OCI-LY7 (cell line): ENCODE results near the gene ADAMTS7. TPM values are rescaled to one million over a fixed set of nuclear protein-coding genes. Genes with fewer than 3 reads are reported as not detected.

Experiments
- BruUV-seq: library from RNA; stranded (reverse); fragments of 400-500 nt; replicated peaks from 2 replicates; lab custom pipeline; 2021; lab: Mats Ljungman, UMichigan
- CTCF ChIA-PET: fragments of 300-600 bp; sonication (Branson Sonifier 250); formaldehyde crosslinking; loops from one replicate; lab custom pipeline; 2022; ENCODE audit warnings: antibody characterized with exemption; ENCODE audit not compliant: unreplicated experiment; lab: Charles Lee
- POLR2A ChIA-PET: fragments of 300-600 bp; sonication (Branson Sonifier 250); formaldehyde crosslinking; loops from one replicate; lab custom pipeline; 2022; ENCODE audit warnings: antibody characterized with exemption; lab: Charles Lee
- DNase-seq: peaks from one replicate; pipeline ENCODE4 v3.0.0-alpha.2; 2015; ENCODE audit warnings: low spot score
- H2AFZ ChIP-seq: fragments of 200-600 bp; sonication (generic), shearing (Covaris generic); 2 replicates; pipeline ENCODE4 v1.6.1; 2014; ENCODE audit warnings: mild to moderate bottlenecking, antibody characterized with exemption, low read length, moderate library complexity
- H3K27ac ChIP-seq: fragments of 200-600 bp; sonication (generic); 2 replicates; pipeline ENCODE4 v1.5.1; 2014; ENCODE audit warnings: mixed run types, low read depth, mild to moderate bottlenecking, moderate library complexity, low read length, inconsistent platforms; ENCODE audit not compliant: poor library complexity, severe bottlenecking
- H3K36me3 ChIP-seq: fragments of 200-600 bp; sonication (generic); 2 replicates; pipeline ENCODE4 v1.6.1; 2014; ENCODE audit warnings: mild to moderate bottlenecking, antibody characterized with exemption, low read length, moderate library complexity, mixed read lengths; ENCODE audit not compliant: insufficient read depth
- H3K4me1 ChIP-seq: fragments of 200-600 bp; sonication (generic); 2 replicates; pipeline ENCODE4 v1.5.1; 2014; ENCODE audit warnings: mild to moderate bottlenecking, low read length; ENCODE audit not compliant: insufficient read depth, poor library complexity, severe bottlenecking
- H3K4me2 ChIP-seq: fragments of 200-600 bp; sonication (generic); 2 replicates; pipeline ENCODE4 v1.6.1; 2014; ENCODE audit warnings: mild to moderate bottlenecking, low read length
- H3K4me3 ChIP-seq: fragments of 200-600 bp; sonication (generic); 2 replicates; pipeline ENCODE4 v1.5.1; 2014; ENCODE audit warnings: mild to moderate bottlenecking, low read depth, low read length; ENCODE audit not compliant: poor library complexity, severe bottlenecking
- H3K79me2 ChIP-seq: fragments of 200-600 bp; sonication (generic); 2 replicates; pipeline ENCODE4 v1.6.1; 2016; ENCODE audit warnings: low read depth, mild to moderate bottlenecking, low read length, moderate library complexity, mixed read lengths; ENCODE audit not compliant: insufficient read depth
- H3K9me2 ChIP-seq: fragments of 200-600 bp; sonication (generic); 2 replicates; pipeline ENCODE4 v1.6.1; 2016; ENCODE audit warnings: mild to moderate bottlenecking, low read length, mixed read lengths; ENCODE audit not compliant: insufficient read depth
- H3K9me3 ChIP-seq: fragments of 200-600 bp; sonication (generic); 2 replicates; pipeline ENCODE4 v1.6.1; 2014; ENCODE audit warnings: mild to moderate bottlenecking, mixed run types, low read length, mixed read lengths
- H4K20me1 ChIP-seq: fragments of 200-600 bp; sonication (generic); 2 replicates; pipeline ENCODE4 v1.6.1; 2014; ENCODE audit warnings: mild to moderate bottlenecking, antibody characterized with exemption, low read length, moderate library complexity, mixed read lengths; ENCODE audit not compliant: insufficient read depth
- EZH2phosphoT487 ChIP-seq: fragments of 200-600 bp; sonication (generic); IDR thresholded peaks from 2 replicates; pipeline ENCODE4 v1.6.1; 2018; ENCODE audit warnings: low read depth, borderline replicate concordance, mild to moderate bottlenecking, mixed run types, antibody characterized with exemption, low read length, moderate library complexity, mixed read lengths
- intact Hi-C: fragments of 100-400 bp; cut with micrococcal nuclease; formaldehyde crosslinking; loops from one replicate; pipeline ENCODE4 v1.10.0; 2022; ENCODE audit not compliant: unreplicated experiment
- total RNA-seq, 2 experiments: library from RNA; depleted of rRNA in 1 of 2; stranded (reverse); fragments of >200 nt in 1 of 2; shearing (Covaris generic) in 1 of 2; gene quantifications; 2 replicates each; pipeline ENCODE4 v1.2.3, GENCODE V29; 2014 to 2022
- TF ChIP-seq, protein P1 (sequence below): fragments of 200-600 bp; sonication (generic); conservative IDR thresholded peaks from 2 replicates; pipeline ENCODE4 v1.5.1; 2014; ENCODE audit warnings: mild to moderate bottlenecking, antibody characterized with exemption, low read length, moderate library complexity, mixed read lengths

Gene ADAMTS7
- total RNA-seq, 2 experiments from 2014 or later: 0.08 to 0.19 TPM

DNA sequence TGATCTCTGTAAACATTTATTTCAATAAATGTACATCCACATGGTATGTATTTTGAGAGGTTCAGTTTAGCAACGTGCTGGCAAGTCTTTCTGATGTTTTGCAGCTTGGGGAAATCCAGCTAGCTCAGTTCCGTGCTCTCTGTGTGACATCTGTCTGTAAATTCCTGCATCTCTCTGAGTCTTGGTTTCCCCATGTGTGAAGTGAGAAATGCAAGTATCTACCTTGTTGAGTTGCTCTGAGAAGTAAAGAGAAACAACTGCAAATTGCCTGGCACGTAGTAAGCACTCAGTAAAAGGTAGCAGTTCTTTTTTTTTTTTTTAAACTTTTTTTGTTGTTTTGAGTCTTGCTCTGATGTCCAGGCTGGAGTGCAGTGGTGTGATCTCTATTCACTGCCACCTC, 31.3 kb upstream of the ADAMTS7 start:
- TF ChIP-seq, protein P1, sequence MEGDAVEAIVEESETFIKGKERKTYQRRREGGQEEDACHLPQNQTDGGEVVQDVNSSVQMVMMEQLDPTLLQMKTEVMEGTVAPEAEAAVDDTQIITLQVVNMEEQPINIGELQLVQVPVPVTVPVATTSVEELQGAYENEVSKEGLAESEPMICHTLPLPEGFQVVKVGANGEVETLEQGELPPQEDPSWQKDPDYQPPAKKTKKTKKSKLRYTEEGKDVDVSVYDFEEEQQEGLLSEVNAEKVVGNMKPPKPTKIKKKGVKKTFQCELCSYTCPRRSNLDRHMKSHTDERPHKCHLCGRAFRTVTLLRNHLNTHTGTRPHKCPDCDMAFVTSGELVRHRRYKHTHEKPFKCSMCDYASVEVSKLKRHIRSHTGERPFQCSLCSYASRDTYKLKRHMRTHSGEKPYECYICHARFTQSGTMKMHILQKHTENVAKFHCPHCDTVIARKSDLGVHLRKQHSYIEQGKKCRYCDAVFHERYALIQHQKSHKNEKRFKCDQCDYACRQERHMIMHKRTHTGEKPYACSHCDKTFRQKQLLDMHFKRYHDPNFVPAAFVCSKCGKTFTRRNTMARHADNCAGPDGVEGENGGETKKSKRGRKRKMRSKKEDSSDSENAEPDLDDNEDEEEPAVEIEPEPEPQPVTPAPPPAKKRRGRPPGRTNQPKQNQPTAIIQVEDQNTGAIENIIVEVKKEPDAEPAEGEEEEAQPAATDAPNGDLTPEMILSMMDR: no peak
- no peak for TF ChIP-seq EZH2phosphoT487
- POLR2A ChIA-PET: interaction anchor here (0.5 kb wide), 1 partner anchor 15 kb away, joined by 4 read pairs; no protein-coding TSS in a partner anchor
- intact Hi-C loops: loop anchor here (2.0 kb wide), 1 partner anchor 30 kb away; the partner anchor contains the start of gene MORF4L1
- no peaks in the 10 kb centered on the region for H3K36me3 ChIP-seq
- peak; percentile 52 for DNase-seq
- peak overlapping the region; percentile 95 for H2AFZ ChIP-seq
- peaks cover 57% of the 10 kb centered on the region for H3K4me1 ChIP-seq
- CTCF ChIA-PET: no interaction called here
- no peaks in the 10 kb centered on the region for H4K20me1 ChIP-seq
- BruUV-seq: no TSS peak
- H3K4me3 ChIP-seq: no peak overlapping the region
- no peaks in the 10 kb centered on the region for H3K9me3 ChIP-seq
- H3K4me2 ChIP-seq: peak overlapping the region; percentile 40
- H3K27ac ChIP-seq: peak overlapping the region; percentile 62
- no peaks in the 10 kb centered on the region for H3K79me2 ChIP-seq
- no peaks in the 10 kb centered on the region for H3K9me2 ChIP-seq

DNA sequence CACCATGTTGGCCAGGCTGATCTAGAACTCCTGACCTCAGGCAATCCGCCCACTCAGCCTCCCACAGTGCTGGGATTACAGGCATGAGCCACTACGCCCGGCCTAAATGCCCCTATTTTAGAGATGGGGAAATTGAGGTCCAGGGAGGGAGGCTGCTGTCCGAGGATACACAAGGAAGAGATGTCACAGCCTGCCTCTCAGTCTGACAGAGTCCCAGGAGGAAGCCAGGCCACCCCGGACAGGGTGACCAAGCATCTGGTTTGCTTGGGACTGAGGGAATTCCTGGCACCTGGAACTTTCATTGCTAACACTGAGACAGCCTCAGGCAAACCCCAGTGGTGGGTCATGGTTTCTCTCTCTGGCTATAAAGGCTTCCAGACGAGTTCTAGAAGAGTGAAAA, 30.6 kb upstream of the ADAMTS7 start:
- H3K4me3 ChIP-seq: no peak overlapping the region
- H3K79me2 ChIP-seq: no peaks in the 10 kb centered on the region
- ChIA-PET CTCF (no interaction called here), POLR2A (no interaction called here)
- peak overlapping the region; percentile 62 for H3K27ac ChIP-seq
- peak overlapping the region; percentile 40 for H3K4me2 ChIP-seq
- peak; percentile 21 for DNase-seq
- no peaks in the 10 kb centered on the region for H3K36me3 ChIP-seq
- BruUV-seq: no TSS peak
- no peaks in the 10 kb centered on the region for H3K9me2 ChIP-seq
- H4K20me1 ChIP-seq: no peaks in the 10 kb centered on the region
- no peaks in the 10 kb centered on the region for H3K9me3 ChIP-seq
- H2AFZ ChIP-seq: peak overlapping the region; percentile 95
- TF ChIP-seq, protein P1: no peak
- no peak for TF ChIP-seq EZH2phosphoT487
- intact Hi-C loops: loop anchor here (2.0 kb wide), 1 partner anchor 31 kb away; the partner anchor contains the start of gene MORF4L1
- H3K4me1 ChIP-seq: peaks cover 63% of the 10 kb centered on the region

DNA sequence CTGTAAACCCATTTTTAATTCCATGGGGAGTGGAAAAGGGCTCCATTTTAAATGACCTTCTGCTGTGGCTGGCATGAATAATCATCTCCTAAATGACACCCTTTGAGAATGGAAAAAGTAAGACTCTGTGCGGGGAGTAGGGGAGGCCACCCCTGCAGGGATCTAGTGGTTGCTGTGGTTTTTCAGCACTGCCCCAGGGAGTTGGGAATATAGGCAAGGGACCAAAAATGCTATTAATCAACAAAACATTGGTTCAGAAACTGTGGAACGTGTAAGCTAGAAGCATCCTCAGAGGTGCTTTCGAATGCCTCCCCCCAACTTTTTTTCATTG, 30.1 kb upstream of the ADAMTS7 start:
- Histone ChIP-seq H3K27ac (peak overlapping the region; percentile 36), H3K4me1 (peaks cover 65% of the 10 kb centered on the region), H3K36me3 (no peaks in the 10 kb centered on the region), H3K79me2 (no peaks in the 10 kb centered on the region), H3K9me3 (no peaks in the 10 kb centered on the region), H2AFZ (peak overlapping the region; percentile 95; the same call in 1 of the 2 replicates), H3K4me2 (peak overlapping the region; percentile 40), H3K4me3 (no peak overlapping the region), H3K9me2 (no peaks in the 10 kb centered on the region), H4K20me1 (no peaks in the 10 kb centered on the region)
- DNase-seq: no peak
- no peak for TF ChIP-seq EZH2phosphoT487
- TF ChIP-seq, protein P1: no peak
- ChIA-PET POLR2A (no interaction called here), CTCF (no interaction called here)
- no TSS peak for BruUV-seq
- intact Hi-C loops: no loop called here
